NB4 (cell line): ENCODE data around the gene WNT7A.

Experiments
- POLR2A ChIP-seq: IDR thresholded peaks from 2 replicates; pipeline ENCODE4 v1.6.1; 2011; ENCODE audit warnings: mild to moderate bottlenecking; ENCODE audit not compliant: insufficient read length; ENCODE audit errors: extremely low read depth
- TF ChIP-seq, protein P1 (sequence below): IDR thresholded peaks from one replicate; pipeline ENCODE4 v1.5.1; 2012; ENCODE audit warnings: low read depth, low read length

DNA sequence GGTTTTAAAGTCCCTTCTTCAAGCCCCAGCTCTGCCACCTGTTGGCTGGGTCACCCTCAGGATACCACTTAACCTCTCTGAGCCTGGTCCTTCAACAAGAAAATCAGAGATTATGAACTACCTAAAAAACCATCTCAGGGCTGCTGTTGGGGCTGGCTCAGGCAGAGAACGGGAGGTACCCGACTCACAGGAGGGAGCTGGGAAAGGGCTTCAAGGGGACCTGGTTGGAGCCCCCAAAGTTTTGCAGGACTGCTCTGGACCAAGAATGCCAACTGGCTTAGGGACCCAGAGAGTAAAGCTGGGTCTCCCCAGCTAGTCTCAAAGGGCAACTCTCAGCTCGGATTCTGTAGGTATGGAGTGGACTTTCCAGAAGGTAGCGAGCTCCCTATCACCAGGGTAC lies 41.5 kb downstream of the WNT7A start:
- TF ChIP-seq, protein P1, sequence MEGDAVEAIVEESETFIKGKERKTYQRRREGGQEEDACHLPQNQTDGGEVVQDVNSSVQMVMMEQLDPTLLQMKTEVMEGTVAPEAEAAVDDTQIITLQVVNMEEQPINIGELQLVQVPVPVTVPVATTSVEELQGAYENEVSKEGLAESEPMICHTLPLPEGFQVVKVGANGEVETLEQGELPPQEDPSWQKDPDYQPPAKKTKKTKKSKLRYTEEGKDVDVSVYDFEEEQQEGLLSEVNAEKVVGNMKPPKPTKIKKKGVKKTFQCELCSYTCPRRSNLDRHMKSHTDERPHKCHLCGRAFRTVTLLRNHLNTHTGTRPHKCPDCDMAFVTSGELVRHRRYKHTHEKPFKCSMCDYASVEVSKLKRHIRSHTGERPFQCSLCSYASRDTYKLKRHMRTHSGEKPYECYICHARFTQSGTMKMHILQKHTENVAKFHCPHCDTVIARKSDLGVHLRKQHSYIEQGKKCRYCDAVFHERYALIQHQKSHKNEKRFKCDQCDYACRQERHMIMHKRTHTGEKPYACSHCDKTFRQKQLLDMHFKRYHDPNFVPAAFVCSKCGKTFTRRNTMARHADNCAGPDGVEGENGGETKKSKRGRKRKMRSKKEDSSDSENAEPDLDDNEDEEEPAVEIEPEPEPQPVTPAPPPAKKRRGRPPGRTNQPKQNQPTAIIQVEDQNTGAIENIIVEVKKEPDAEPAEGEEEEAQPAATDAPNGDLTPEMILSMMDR: no peak
- no peak for TF ChIP-seq POLR2A
